Fibroblast of the conjunctiva (primary cell): ENCODE results near the gene SERPINA4.
"Not testable (repeated sequence)": the region's sequence is repeated elsewhere in the genome, so short reads cannot be mapped to it uniquely, and the experiment has no call there.

Experiments used
- DNase-seq: peaks from one replicate; pipeline ENCODE4 v3.0.0-alpha.2; 2010; ENCODE audit warnings: low read depth

The SERPINA4 gene

GRCh38 chr14:94592457-94592856 lies 31.2 kb downstream of the SERPINA4 start:
- no peak for DNase-seq

- DNase-seq = no peak
Observed at GRCh38 chr14:94593376-94593748, 32.1 kb downstream of the SERPINA4 start.

DNA sequence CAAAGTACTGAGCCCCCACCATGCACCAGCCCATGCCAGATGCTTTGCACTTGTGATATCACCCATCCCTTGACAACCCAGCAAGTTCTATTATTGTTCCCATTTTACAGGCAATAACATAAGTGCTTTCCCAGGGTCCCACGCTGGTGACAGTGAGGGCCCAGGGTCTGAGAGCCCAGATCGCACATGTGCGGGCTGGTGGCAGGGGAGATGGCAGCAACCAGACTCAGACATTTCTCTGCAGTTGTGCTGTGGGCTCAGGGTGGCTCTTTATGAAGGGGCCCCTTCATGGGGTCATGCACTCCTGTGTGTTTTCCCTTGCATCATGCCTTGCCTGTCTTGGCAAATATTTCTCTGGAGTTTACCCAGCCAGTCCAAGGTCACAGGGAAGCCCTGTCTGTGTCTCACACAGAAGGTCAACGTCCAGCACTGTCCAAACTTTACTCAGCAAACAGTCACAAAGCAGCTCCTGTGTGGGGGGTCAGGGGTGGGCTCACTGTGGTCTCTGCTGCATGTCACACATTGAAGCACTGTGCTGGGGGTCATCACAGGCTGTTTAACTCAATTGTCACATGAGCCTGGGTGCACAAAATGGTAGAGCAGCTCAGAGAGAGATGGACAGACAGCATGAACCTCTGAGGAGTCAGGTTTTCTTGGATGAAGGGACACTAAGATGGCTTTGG lies 32.6 kb downstream of the SERPINA4 start:
- no peak for DNase-seq

- DNase-seq = no peak
Observed at GRCh38 chr14:94594441-94594840, 33.2 kb downstream of the SERPINA4 start.

DNA sequence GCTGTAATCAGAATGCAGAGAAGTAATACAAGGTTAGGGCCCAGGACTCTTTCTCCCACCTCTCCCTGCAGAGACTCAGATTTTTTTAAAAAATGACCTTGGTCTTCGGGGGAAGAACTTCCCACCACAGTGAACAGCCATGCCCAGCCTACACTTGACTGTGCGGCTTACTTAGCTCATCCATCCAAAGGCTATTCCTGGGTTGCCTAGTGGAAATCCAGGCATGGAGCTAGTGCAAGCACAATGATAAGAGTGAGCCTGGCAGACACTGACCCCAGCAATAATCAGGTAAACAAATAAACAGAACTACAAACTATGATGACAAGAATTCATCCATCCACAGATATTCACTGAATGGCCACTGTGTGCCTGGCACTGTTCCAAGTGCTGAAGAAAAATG lies 34.7 kb downstream of the SERPINA4 start:
- no peak for DNase-seq

GRCh38 chr14:94596361-94596760 lies 35.1 kb downstream of the SERPINA4 start:
- no peak for DNase-seq

DNA sequence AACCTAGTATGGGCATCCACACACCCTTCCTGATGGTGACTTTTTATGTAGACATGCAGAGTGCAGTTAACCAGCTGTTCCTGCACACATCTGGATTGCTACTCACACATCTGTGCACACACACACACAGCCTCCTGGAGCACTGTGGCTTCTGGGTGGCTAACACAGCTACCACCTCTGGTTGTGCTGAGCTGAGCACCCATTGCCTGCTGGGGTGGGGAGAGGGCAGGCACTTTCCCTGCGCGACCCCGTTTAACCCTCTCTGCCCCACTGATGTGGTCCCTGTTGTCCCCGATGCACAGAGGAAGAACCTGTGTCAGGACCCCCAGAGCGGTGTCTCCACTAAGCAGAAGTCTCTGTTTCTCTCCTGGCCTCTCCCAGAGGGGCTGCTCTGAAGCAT lies 36.5 kb downstream of the SERPINA4 start:
- no peak for DNase-seq

- no peak for DNase-seq
Observed at GRCh38 chr14:94598506-94598815, 37.2 kb downstream of the SERPINA4 start.

- peak; percentile 94 for DNase-seq
Observed at GRCh38 chr14:94598816-94599655, 37.8 kb downstream of the SERPINA4 start.

DNA sequence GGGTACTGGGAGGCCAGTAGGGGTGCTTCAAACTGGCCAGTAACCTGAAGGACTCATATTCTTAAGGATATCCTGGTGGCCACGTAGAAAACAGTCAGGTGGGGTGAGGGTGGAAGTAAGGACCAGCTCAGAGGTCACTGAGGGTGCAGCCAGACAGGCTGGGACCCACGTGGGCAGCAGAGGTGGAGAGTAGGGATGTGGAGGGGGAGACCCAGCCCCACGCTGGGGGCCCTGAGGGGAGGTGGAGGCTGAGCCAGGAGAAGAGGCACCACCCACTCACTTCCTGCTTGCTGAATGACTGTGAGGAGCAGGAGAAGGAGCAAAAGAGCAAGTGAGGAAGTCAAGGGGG lies 38.4 kb downstream of the SERPINA4 start:
- DNase-seq = no peak

GRCh38 chr14:94600148-94600545 lies 38.9 kb downstream of the SERPINA4 start:
- no peak for DNase-seq

DNA sequence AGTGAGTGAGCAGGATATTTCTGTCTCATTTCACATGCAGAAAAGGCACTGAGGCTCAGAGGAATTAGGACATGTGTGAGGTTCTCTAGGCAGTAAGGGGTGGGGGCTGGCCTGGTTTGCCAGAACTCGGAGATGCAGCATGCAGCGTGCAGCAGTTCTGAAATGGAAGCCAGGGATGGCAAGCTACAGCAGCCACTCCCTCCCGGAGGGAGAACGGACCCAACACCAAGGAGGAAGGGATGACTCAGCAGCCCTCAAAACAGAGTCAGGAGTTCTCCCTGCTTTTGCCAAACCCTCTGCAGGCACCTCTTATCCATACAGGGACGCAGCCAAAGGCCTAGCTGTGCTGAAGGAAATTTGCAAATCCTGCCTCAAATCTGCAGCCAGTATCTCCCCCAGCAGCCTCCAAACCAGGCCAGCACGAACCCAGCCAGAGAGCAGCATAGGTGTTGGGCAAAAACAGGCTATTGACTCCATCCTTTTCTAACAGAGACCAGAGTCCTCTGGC lies 40.7 kb downstream of the SERPINA4 start:
- peak; percentile 90 for DNase-seq

DNA sequence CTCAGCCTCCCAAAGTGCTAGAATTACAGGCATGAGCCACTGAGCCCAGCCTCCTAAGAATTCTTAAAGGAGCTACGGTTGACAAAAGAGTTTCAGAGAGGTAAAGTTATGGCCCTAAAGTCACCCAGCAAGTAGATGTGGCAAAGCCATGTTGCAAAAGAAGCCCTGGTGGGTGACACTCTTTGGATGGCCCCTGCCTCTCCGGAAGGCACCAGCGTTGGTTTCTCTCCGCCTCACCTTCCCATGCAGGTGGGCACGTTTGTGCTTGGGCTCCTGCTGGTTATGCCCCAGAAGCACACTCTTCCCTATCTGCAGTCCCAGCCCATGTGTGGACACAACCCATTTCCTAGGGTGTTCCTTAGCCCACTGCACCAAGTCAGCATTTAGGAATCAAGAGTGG lies 41.5 kb downstream of the SERPINA4 start:
- DNase-seq = no peak

DNA sequence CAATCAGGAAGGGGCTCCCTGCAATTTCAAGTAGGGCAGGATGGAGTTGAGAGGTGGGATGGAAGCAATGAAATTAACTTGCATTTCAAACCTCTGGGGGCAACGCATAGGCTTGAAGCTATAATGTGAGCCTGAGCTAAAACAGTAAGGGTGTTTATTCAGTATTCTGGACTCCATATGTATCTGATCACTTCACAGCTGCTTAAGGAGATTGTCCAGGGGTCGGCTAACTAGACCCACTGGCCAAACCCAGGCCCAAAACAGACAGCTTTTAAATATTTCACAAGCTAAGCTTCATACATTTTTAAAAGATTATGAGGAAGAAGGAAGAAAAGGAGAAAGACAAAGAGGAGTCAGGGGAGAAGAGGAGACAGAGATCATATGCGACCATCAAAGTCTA lies 44.1 kb downstream of the SERPINA4 start:
- DNase-seq = no peak

DNA sequence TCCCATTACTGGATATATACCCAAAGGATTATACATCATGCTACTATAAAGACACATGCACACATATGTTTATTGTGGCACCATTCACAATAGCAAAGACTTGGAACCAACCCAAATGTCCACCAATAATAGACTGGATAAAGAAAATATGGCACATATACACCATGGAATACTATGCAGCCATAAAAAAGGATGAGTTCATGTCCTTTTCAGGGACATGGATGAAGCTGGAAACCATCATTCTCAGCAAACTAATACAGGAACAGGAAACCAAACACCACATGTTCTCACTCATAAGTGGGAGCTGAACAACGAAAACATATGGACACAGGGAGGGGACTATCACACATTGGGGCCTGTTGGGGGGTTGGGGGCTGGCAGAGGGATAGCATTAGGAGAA lies 47.7 kb downstream of the SERPINA4 start:
- not testable (repeated sequence) for DNase-seq

DNA sequence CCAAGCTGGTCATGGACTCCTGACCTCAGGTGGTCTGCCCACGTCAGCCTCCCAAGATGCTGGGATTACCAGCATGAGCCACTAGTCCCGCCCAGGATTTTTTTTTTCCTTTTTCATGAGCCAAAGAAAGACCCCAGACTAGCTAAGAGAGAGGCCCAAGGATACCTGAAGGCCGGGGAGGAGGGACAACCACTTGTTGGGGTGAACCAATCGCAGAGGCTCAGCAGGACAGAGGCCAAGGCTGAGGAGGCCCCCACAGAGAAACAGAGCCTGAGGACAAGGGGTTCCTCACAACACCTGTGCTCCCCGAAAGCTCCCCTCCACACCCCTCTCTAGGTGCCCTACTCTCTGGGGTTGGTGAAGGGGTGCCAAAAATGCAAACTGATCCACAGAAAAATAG lies 49.9 kb downstream of the SERPINA4 start:
- DNase-seq = no peak

DNA sequence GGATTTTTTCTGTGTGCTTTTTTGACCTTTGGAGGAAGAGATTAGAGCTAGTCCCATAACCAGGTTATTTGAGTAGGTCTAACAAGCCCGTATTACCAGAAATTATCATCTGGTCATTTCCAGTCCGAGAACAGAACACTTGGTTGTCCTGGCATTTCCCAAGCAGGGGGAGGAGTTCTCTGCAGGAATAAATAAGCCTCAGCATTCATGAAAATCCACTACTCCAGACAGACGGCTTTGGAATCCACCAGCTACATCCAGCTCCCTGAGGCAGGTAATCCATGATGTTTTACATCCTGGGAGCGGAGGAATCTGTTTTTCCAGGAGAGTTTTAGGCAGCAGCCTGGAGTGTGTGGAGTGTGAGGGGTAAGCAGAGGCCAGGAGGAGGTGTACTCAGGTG lies 50.9 kb downstream of the SERPINA4 start, which contains the start of gene SERPINA3:
Gene SERPINA3, plus strand, starts transcription at position 218 of the 400 bp plus-strand sequence. CDS start 2,051 bp downstream, outside the sequence.
- no peak for DNase-seq

DNA sequence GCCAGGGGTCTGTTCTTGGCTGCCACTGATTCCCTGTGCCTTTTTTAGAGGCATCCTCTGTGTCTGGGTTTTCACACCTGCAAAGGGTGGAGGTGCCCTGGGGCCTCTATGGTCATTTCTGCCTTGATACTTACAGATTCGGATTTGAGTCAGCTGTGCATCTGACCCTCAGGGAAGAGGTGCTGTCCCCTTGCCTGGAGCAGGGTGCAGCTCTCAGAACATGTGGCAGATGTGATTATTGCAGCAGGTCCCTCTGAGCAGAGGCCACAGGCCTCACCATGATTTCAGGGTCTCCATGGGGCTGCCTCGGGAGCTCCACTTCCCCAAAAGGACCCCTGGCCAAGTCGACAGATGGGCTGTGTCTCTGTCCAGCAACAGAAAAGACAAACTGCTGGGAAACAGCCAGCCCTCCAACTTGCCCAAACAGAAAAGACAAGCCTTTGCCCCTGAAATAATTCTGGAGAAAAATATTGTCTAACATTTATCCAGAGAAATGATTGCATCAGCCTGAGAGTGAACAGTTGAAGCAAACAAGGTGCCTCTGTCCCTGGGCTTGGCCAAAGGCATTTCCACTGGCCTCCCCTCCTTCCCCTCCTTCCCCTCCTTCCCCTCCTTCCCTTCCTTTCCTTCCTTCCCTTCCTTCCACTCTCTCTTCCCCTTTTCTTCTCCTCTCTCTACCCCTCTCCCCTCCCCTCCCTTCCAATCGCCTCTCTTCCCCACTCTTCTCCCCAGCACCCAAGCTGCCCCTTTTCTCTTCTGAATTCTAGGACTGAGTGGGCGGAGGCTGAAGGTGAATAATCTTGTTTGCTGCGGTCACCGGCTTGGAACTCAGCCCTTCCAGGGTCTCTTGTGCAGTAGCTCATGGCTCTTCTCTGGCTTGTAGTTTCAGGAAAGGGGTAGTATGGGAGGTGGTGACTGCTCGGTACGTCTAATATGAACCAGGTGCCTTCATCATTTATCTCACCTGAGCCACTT lies 51.6 kb downstream of the SERPINA4 start:
- no peak for DNase-seq

- DNase-seq = no peak
Observed at GRCh38 chr14:94613720-94614644, 52.7 kb downstream of the SERPINA4 start.

- DNase-seq = no peak
Observed at GRCh38 chr14:94614802-94615201, 53.6 kb downstream of the SERPINA4 start.

DNA sequence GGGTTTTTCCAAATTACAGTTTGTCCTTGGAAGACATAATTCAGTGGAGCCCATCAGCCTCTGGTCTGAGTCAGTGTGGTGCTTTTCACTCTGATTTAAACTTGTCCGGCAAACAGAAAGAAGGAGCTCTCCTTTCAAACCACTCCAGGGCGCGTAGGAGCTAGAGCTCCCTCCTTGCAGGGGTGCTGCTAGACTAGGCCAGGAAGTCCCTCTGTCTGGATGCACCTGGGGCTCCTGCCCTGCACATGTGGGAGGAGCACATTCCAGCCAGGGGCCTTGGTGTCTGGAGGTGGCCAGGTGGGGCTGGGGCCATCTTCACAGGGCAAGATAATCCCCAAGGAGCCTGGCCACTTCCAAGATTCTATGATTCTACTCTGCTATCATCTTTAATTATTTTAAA lies 54.0 kb downstream of the SERPINA4 start:
- no peak for DNase-seq
